ENCODE measurements around the gene TRHDE.

- TF ChIP-seq POLR2A (IDR thresholded peaks at IDR 0.05) (no peak), CTCF (IDR thresholded peaks at IDR 0.05) (no peak)
These were observed 172.4 kb downstream of the TRHDE start for GRCh38 chr12:72444566-72444965.
